Adrenal gland (tissue), 5 donors: ENCODE measurements around the gene ACACB.

Source experiments
- CTCF ChIP-seq, 6 experiments: fragments of 450-650 bp in 4 of 6; fragments of 200-600 bp in 2 of 6; sonication (generic) in 1 of 6; IDR thresholded peaks; 1 replicate in 5 of 6; 2 replicates in 1 of 6; pipeline versions ENCODE4 v1.5.1 to v1.8.0; 2016 to 2021; ENCODE audit warnings: antibody characterized with exemption in 6 of 6, mild to moderate bottlenecking in 2 of 6, moderate library complexity in 1 of 6
- POLR2A ChIP-seq, 2 donors: fragments of 450-650 bp; IDR thresholded peaks; one replicate each; pipeline ENCODE4 v1.6.1; 2017; ENCODE audit warnings: antibody characterized with exemption in 2 of 2, mild to moderate bottlenecking in 2 of 2, moderate library complexity in 1 of 2
- donor health status: DM: no; HTN: no; CAD: no.

- TF ChIP-seq CTCF (IDR thresholded peaks at IDR 0.05) = no peak
- TF ChIP-seq POLR2A (IDR thresholded peaks at IDR 0.05) = no peak
These were observed 77.5 kb downstream of the ACACB start for GRCh38 chr12:109193896-109194295.
